Pulmonary artery endothelial cell (primary cell): ENCODE measurements around the gene SP5. TPM values are rescaled to one million over a fixed set of nuclear protein-coding genes. Genes with fewer than 3 reads are reported as not detected.
"Not testable (repeated sequence)": the region's sequence is repeated elsewhere in the genome, so short reads cannot be mapped to it uniquely, and the experiment has no call there.

Experiments used
- DNase-seq: peaks from one replicate; pipeline ENCODE4 v3.0.0-alpha.2; 2011; ENCODE audit warnings: low read depth, low spot score
- total RNA-seq: library from RNA; depleted of rRNA; stranded (reverse); fragments of >200 nt; gene quantifications from 2 replicates; pipeline ENCODE4 v1.2.3, GENCODE V29; 2014

The SP5 gene
- total RNA-seq, 1 donor from 2014 or later, result not detected

DNA sequence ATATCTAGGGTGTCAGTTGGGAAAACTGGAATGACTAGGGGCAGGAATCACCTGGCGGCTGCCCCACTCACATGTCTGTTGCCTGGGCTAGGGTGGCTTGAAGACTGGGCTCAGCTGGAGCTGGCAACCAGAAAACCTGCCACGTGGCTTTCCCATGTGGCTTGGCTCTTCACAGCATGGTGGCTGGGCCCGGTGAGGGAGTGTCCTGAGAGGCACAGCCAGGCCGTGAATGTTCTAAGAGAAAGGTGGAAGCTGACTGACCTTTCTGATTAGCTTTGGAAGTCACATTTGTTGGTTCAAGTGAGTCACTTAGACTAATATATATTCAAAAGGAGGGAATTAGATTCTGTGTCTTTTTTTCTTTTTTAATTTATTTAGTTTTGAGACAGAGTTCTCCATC lies 22.7 kb downstream of the SP5 start:
- no peak for DNase-seq

DNA sequence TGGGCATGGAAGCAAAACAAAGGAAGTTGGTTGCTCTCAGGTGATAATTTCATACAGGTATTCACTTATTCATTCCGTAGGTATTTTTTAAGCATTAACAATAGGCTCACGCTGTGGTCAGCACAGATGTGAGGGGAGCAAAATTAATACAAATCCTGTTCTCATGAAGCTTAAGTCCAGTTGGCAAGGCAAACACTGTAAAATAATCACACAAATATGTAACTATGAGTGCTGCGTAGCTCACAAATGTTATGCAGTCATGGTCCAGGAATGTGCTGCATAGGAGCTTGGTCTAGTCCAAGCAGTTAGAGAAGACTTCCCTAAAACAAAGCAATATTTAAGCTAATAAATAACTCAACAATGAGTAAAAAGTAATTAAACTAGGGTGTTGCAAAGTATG lies 23.9 kb downstream of the SP5 start:
- DNase-seq, result no peak

DNA sequence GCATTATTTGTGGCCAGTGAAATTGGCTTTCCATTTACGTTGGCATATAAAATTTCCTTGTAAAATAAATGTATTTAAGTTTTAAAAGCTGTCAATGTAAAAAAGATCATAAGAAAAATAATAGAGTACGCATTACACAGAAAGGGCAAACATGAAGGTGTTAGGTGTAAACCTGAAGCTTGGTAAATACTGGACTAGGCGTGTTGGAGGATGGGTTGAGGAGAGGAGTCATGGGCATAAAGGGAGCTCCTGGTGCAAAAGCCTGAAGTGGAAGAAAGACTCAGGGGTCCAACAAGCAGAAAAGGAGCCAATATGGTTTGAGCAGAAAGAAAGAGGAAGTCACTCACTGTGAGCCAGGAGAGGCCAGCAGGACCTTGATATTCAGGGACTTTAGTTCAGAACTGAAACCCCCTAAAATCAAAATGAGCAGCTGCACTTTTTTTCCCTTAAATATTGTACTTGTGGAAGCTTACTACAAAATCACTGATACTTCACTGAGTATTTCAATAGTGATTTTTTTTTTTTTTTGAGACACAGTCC lies 24.4 kb downstream of the SP5 start:
- DNase-seq, result no peak

DNA sequence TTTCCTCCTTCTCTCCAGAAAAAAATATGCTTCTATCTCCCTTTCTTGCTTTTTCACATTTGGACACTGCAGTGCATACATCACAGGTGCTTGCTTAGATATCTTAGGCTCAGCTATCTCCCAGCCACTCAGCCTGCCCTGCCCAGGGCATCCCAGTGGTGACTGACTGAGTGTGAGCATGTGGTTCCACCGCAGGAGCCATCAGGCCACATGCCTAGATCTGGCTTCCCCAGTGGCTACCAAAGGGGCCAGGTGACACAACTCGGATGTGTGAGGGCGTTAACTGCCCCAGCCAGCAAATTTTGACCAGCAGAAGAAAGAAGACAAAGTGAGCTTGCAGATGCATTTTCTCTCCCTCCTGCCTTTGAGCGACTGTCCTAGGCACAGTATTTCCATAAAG lies 25.5 kb downstream of the SP5 start:
- DNase-seq, result no peak

DNA sequence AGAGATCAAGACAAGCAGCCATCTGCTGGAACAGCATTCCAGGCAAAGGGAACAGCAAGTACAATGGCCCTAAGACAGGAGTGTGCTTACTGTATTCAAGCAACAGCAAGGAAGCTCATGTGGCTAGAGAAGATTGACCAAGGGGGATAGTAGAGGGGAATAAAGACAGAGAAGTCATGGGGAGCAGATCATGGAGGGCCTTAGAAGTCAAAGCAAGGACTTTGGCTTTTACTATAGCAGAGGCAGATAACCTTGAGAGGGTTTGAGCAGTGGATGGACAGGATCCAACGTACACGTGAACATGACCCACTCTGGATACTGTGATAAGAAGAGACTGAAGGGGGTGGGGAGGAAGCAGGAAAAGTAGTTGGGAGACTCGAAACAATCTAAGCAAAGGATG lies 26.9 kb downstream of the SP5 start:
- DNase-seq, result no peak

DNA sequence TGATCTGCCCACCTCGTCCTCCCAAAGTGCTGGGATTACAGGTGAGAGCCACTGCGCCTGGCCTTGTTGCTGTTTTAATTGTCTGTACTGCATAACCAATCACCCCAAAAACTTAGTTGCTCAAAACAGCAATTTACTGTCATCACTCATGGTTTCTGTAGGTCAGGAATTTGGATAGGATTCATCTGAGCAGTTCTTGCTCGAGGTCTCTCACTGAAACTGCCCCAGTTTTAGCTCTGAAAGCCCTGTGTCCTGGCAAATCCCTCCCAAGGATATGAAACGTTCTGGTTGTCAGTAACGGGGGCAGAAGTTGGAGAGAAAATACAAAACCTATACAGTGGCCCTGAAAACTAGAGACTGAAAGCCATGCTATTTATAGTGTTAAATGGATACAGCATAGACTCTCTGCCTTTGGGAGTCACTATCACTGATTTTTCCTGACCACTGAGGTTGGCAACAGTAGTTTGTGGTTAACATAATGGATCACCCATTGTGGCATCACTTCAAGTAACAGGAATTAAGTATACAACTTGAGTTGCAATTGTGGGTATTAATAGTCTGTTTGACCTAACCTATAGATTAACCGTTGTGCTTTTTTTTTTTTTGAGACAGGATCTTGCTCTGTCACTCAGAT lies 27.9 kb downstream of the SP5 start:
- DNase-seq, result no peak

DNA sequence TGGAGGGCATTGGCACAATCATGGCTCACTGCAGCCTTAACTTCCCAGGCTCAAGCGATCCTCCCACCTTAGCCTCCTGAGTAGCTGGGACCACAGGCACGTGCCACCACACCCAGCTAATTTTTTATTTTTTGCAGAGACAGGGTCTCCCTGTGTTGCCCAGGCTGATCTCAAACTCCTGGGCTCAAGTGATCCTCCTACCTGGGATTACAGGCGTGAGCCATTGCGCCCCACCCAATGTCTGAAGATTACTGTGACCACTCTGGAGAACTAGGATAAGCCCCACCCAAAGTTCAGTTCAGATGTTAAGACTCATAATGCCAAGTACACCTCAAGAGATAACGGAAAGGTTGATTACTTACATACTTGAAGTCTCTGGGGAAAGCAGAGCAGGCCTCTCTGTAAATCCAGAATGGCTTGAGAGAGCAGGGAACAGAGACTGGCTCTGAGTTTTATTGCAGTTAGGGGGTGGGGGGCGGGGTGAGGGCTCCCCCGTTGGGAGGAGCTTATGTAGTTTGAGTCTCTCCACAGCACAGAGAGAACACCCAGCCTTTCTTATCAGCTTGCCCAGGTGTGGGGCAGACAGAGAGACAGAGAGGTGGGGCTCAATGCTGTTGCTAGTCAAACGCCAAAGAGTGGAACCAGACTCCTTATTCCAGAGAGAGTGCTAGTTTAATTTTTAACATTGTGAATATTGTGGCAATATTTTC lies 28.5 kb downstream of the SP5 start:
- no peak for DNase-seq

DNA sequence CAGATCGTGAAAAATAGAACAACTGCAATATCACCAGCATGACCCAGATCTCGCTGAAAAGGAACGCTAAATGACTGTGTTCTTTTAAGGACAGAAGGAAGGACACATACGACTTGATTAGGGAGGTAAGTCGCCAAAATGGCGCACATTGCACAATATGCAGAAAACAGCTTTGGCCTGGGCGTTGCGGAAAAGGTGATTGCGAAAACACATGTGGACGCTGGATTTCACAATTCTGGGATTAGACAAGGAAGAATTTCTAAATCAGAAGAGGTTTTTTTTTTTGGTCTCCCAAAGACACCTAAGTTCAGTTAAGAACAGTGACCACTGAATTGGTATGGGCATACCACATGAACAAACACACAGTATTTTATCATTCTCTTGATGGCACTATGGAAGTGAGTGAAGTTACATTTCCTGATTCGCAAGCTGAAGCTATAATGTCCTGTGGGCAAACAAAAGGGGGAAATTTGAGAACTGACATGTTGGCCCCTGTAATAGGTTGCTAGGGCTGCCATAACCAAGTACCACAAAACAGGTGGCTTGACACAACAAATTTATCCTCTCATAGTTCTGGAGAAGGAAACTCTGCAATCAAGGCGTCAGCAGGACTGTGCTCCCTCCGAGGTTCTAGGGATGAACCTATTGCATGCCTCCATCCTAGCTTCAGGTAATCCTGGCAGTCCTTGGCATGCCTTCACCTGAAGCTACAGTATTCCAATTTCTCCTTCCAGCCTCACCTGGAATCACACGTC lies 29.3 kb downstream of the SP5 start:
- DNase-seq, result no peak

DNA sequence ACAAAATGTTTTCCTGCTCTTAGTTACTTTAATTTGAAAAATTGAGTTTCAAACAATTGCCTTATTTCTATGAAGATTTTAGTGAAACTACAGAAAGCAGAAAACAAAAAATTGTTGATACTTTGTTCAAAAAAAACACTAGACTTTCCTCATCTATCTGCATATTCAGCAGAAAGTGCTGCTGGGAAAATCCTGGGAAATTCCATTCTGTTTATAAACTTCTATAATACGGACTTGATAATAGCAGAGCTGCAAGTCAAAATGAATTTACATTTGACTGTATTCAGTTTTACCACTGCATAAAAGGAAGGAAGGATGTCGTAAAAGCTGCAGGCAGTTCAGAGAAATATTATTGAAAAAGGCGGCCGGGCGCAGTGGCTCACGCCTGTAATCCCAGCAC lies 30.2 kb downstream of the SP5 start:
- no peak for DNase-seq

DNA sequence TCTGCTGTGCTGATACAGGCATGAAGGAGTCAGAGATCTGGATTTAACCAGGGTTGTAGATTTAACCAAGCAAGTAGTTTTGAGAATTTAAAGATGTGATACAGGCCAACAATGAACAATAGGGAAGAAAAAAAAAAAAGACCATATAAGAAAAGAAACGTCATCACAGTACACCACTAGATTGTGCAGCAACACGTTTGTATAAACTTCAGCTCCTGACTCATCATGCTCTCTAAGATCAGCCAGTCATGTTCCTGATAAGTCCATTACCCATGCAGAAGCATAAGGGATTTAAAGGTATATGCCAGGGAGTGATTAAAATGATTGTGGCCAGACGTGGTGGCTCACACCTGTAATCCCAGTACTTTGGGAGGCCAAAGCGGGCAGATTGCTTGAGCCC lies 32.8 kb downstream of the SP5 start:
- no peak for DNase-seq

DNA sequence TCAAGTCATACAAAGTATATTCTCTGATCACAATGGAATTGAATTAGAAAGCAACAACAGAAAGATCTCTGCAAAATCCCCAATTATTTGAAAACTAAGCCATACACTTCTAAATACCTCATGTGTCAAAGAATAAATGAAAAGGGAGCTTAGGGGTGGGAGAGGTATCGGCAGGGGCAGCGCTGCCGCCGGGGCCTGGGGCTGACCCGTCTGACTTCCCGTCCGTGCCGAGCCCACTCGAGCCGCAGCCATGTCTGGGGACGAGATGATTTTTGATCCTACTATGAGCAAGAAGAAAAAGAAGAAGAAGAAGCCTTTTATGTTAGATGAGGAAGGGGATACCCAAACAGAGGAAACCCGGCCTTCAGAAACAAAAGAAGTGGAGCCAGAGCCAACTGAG lies 36.4 kb downstream of the SP5 start:
- not testable (repeated sequence) for DNase-seq

DNA sequence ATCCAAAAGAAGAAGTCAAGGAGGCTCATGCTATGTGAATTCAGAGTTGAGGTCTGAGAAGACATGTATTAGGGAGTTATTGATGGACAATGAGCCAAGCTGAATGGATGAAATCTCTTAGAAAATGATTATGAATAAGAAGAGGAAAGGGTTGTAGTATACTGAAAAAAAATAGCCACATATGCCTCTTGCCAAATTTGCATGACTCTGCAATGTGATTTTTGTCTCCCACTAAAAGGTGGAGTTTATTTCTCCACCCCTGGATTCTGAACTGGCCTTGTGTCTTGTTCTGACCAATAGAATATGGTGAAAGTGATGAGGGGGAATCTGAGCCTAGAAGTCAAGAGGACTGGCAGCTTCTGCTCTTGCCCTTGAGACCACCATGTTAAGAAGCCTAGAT lies 46.4 kb downstream of the SP5 start:
- no peak for DNase-seq

DNA sequence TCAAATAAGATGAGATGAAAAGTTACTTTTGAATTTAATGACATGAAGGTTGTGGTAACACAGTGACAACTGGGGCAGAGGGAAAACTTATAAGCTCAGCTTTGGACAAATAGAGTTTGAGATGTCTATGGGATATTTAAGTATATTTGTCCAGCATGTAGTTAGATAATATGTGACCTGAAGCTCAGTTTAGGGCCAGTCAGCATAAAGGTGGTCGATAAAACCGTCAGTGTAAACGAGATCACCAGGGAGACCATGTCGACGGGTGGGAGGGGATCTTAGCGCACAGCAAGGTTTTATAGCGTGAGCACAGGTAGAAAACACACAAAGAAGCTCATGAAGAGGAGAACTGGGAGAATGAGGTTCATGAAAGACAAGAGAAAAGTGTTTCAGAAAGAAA lies 47.6 kb downstream of the SP5 start:
- no peak for DNase-seq

DNA sequence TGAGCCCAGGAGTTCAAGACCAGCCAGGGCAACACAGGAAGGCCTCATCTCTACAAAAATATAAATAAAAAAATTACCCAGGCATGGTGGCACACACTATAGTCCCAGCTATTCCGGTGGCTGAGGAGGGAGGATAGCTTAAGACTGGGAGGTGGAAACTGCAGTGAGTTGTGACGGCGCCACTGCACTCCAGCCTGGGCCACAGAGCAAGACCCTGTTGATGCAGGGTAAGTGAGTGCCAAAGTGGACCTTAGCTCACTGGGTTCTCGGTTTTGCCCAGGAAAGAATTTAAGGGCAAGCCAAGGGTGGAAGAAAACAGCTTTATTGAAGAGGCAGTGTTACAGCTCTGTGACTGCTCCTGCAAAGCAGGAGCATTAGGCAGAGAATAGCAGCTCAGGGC lies 48.1 kb downstream of the SP5 start:
- DNase-seq, result no peak

DNA sequence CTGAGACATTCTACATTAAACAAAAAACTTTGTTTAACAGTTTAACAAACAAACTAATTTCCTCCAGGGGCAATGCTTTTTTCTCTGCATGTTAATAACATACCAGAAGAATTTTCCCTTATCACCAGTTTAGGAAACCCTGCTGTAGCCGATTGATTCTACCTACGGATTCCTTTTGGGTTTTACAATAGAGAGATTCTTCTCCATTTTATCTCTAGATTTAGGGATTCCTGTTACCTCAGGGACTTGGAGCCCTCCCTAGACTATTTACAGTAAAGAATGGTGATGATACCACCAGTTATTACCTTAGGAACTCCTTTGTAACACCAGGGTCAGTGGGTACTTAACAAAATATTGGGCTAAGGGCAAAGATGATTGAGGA lies 49.7 kb downstream of the SP5 start:
- DNase-seq, result no peak

DNA sequence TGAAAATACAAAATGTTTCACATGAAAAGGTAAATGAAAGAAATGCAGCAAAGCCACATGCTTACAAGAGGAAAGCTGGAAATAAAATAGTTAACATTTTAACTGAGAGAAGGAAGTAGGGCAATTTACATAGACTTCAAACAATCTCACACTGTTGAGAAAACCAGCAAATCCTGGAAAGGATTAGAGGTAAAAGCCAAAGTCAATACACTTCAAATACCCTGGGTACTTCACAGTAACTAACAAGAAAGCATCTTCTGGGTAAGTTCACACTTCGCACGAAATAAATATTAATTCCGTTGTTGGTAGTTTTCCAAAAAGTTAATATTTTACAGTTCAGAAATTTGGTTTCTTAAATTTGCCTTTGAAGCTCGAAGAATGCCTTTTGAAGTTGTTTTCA lies 51.6 kb downstream of the SP5 start:
- DNase-seq, result no peak

Other genes with a start within 250 kb of the SP5 start
- gene ERICH2, start 55.0 kb downstream of the SP5 start, total RNA-seq, result not detected in 2 replicates
- gene GAD1, start 101.5 kb downstream of the SP5 start, total RNA-seq, result 0.13 and 0.14 TPM in 2 replicates
- 29.5 and 36.8 TPM in 2 replicates for gene GORASP2, start 213.9 kb downstream of the SP5 start, total RNA-seq